ENCODE results near the gene SULT1C4. TPM values are rescaled to one million over a fixed set of nuclear protein-coding genes. Genes with fewer than 3 reads are reported as not detected.
"Not testable (repeated sequence)": the region's sequence is repeated elsewhere in the genome, so short reads cannot be mapped to it uniquely, and the experiment has no call there.

The SULT1C4 gene
- total RNA-seq, 4 donors from 2014 or later: 3.2 to 9.2 (median 7.5) TPM

DNA sequence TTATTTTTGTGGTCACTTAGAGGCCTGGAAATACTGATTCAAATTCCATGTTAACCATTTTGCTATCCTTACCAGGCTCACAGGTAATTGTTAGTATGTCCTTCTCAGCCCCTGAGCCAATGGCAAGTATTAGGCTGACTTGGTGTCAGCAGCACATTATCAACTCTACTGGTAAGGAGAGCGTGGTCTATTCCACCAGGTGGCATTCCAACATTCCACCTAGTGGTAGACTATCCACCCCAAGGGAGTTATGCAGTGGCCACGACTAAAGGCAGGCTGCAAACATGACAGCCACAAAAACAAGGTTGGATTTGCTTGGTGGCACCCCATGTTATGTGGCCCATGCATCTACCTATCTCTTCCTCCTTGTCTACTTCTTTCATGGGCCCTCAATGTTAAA is 39.5 kb downstream of the SULT1C4 start:
- no peaks in the 10 kb centered on the region for H3K36me3 ChIP-seq
- H3K9me3 ChIP-seq: no peaks in the 10 kb centered on the region
- H3K4me1 ChIP-seq: no peaks in the 10 kb centered on the region
- TF ChIP-seq, protein P1, sequence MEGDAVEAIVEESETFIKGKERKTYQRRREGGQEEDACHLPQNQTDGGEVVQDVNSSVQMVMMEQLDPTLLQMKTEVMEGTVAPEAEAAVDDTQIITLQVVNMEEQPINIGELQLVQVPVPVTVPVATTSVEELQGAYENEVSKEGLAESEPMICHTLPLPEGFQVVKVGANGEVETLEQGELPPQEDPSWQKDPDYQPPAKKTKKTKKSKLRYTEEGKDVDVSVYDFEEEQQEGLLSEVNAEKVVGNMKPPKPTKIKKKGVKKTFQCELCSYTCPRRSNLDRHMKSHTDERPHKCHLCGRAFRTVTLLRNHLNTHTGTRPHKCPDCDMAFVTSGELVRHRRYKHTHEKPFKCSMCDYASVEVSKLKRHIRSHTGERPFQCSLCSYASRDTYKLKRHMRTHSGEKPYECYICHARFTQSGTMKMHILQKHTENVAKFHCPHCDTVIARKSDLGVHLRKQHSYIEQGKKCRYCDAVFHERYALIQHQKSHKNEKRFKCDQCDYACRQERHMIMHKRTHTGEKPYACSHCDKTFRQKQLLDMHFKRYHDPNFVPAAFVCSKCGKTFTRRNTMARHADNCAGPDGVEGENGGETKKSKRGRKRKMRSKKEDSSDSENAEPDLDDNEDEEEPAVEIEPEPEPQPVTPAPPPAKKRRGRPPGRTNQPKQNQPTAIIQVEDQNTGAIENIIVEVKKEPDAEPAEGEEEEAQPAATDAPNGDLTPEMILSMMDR (IDR thresholded peaks at IDR 0.05): no peak
- TF ChIP-seq POLR2A (IDR thresholded peaks at IDR 0.05): no peak
- no peak overlapping the region for H3K4me3 ChIP-seq (replicated peaks in 1 of 3)
- 72 to 78% methylated on average over 2 of the region's 2 CpGs for WGBS, 2 donors
- intact Hi-C loops (cut with DNase I): no loop called here
- DNase-seq: no peak
- H3K27ac ChIP-seq: no peak overlapping the region
- no peaks in the 10 kb centered on the region for H3K27me3 ChIP-seq

DNA sequence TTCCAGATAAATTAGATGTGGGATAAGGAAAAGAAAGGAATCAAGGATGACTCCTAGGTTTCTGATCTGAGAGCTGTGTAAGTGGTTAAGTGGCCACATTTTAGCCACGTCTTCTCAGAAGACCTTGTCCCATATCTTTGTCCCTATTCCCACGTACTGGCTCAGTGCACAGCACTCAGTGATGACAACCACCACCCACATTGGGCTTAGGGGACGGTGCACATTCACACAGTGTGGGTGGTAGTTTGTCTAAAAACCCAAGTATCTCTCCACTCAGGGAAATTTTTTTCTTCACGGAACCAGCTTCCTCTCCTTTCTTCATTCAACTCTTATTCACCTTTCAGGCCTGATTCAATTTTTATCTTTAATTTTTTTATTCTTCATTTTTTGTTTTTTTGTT is 40.7 kb downstream of the SULT1C4 start:
- Histone ChIP-seq H3K4me3 (replicated peaks in 1 of 3) (no peak overlapping the region), H3K27ac (no peak overlapping the region), H3K36me3 (no peaks in the 10 kb centered on the region), H3K4me1 (no peaks in the 10 kb centered on the region), H3K27me3 (no peaks in the 10 kb centered on the region), H3K9me3 (no peaks in the 10 kb centered on the region)
- intact Hi-C loops (cut with DNase I): no loop called here
- no peak for DNase-seq
- 74 to 80% methylated on average over 4 of the region's 4 CpGs for WGBS, 2 donors
- TF ChIP-seq POLR2A (IDR thresholded peaks at IDR 0.05): no peak
- TF ChIP-seq, protein P1 (IDR thresholded peaks at IDR 0.05): no peak

DNA sequence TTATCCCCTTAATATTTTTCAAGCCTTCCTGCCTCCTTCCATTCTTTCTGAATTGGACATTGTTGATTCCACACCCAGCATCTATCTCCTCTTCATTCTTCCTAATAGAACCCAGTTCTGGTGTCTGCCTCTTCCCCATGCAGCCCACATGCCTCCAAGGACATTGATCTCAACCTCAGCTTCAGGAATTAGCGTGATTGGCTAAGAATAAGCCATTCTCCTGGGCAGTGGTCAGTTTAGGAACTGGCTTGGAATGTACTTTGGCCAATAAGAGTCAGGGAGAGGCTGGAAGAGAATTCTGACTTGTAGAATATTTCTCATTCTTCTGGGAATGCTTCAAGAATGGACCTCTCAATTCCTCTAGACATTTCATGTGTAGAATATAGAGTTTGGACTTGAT is 45.3 kb downstream of the SULT1C4 start:
- TF ChIP-seq, protein P1 (IDR thresholded peaks at IDR 0.05): no peak
- TF ChIP-seq POLR2A (IDR thresholded peaks at IDR 0.05): no peak
- 93 to 95% methylated on average over 1 of the region's 1 CpG for WGBS, 2 donors
- H3K27me3 ChIP-seq: no peaks in the 10 kb centered on the region
- no peaks in the 10 kb centered on the region for H3K9me3 ChIP-seq
- DNase-seq: no peak
- H3K27ac ChIP-seq: no peak overlapping the region
- H3K4me3 ChIP-seq (replicated peaks in 1 of 3): no peak overlapping the region
- no peaks in the 10 kb centered on the region for H3K36me3 ChIP-seq
- intact Hi-C loops (cut with DNase I): no loop called here
- H3K4me1 ChIP-seq: no peaks in the 10 kb centered on the region

DNA sequence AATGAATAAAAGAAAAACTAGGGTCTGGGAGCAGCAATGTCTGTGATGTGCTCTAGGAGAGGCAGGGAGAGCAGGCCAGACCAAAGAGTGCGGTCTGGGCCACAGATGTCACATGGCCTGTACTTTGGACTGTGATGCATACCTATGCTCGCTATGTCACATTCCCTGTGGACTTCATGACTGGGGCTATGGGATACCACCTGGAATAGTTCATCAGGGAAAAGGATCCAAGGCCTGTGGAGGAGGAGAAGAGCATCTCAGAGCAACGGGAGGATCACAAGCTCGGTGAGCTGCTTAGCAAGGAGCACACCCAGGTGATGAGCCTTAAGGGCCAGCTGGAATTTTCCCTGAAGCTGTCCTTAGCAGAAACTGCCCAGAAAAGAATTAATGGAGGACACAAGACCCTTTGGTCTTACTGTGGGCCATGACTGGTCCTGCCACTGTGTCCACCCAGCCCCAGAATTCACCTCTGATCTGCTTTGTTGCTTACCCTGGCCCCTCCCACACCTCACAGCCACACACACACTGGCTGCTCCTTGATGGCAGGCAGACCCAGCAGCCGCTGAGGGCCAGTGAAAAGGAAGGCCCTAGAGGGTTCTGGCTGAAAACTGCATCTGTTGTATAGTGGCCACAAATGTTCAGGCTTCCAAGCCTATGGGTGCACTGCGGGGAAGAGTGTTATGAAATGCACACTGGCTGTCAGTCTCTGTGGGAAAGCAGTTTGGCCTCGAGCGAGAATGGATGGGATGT is 45.9 kb downstream of the SULT1C4 start:
- 87 to 95% methylated on average over 8 of the region's 8 CpGs for WGBS, 2 donors
- TF ChIP-seq, protein P1 (IDR thresholded peaks at IDR 0.05): no peak
- no peak for TF ChIP-seq POLR2A (IDR thresholded peaks at IDR 0.05)
- Histone ChIP-seq H3K9me3 (no peaks in the 10 kb centered on the region), H3K27me3 (no peaks in the 10 kb centered on the region), H3K27ac (no peak overlapping the region), H3K36me3 (no peaks in the 10 kb centered on the region), H3K4me3 (replicated peaks in 1 of 3) (no peak overlapping the region), H3K4me1 (no peaks in the 10 kb centered on the region)
- intact Hi-C loops (cut with DNase I): no loop called here
- DNase-seq: no peak

DNA sequence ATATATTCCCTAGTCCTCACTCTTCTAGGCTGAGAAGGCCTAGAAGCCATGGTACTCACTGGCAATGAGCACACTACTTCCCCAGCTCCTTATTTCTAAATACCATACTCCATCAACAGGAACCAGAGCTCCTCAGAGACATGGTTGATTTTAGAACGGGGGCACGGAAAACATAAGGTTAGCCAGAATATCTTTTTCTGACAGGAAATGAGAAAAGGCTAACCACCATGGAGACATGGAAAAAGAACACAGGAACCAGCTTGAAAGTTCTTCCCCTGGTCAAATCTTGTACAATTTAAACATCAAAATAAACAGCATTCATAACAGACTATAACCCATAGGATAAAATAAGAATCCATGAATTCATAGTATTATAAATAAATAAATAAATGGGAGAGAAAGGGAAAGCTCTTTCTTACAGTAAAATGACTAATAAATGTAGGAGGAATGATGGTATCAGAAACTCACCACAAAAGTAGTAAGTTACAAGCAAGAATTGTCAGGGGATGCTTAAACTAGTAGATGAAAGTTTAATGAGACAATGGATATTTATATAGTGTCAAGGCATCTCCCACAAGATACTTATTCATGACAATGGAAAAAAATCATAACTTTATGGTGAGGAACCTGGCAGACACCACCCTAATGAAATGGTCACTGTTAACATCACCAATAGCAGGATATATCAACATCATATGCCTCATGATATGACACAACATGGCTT is 50.7 kb downstream of the SULT1C4 start:
- no peak for DNase-seq
- 69% methylated on average over 2 of the region's 2 CpGs for WGBS, 2 donors
- intact Hi-C loops (cut with DNase I): no loop called here
- H3K36me3 ChIP-seq: no peaks in the 10 kb centered on the region
- H3K27me3 ChIP-seq: no peaks in the 10 kb centered on the region
- no peak overlapping the region for H3K27ac ChIP-seq
- no peak overlapping the region for H3K4me3 ChIP-seq (replicated peaks in 1 of 3)
- TF ChIP-seq, protein P1 (IDR thresholded peaks at IDR 0.05): no peak
- no peak for TF ChIP-seq POLR2A (IDR thresholded peaks at IDR 0.05)
- H3K4me1 ChIP-seq: no peaks in the 10 kb centered on the region
- H3K9me3 ChIP-seq: no peaks in the 10 kb centered on the region

DNA sequence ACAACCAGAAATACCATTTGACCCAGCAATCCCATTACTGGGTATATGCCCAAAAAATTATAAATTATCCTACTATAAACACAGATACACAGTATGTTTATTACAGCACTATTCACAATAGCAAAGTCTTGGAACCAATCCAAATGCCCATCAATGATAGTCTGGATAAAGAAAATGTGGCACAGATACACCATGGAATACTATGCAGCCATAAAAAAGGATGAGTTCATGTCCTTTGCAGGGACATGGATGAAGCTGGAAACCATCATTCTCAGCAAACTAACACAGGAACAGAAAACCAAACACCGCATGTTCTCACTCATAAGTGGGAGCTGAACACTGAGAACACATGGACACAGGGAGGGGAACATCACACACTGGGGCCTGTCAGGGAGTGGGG is 57.8 kb downstream of the SULT1C4 start:
- H3K27me3 ChIP-seq; DNase-seq; H3K4me1 ChIP-seq; H3K9me3 ChIP-seq; intact Hi-C loops (cut with DNase I); H3K27ac ChIP-seq; H3K36me3 ChIP-seq; H3K4me3 ChIP-seq (replicated peaks in 1 of 3): not testable (repeated sequence)
- WGBS, 2 donors: 94 to 100% methylated on average over 1 of the region's 1 CpG

All from thyroid gland (tissue), 4 donors.